CD8-positive, alpha-beta memory T cell (primary cell): ENCODE data around the gene CDH15. TPM values are rescaled to one million over a fixed set of nuclear protein-coding genes. Genes with fewer than 3 reads are reported as not detected.

ENCODE experiments used
- CTCF ChIA-PET: fragments of 350-600 bp; sonication (Branson Sonifier 250); formaldehyde crosslinking; loops from one replicate; lab custom pipeline; 2021; ENCODE audit warnings: antibody characterized with exemption; lab: Charles Lee
- POLR2A ChIA-PET: fragments of 350-600 bp; sonication (Branson Sonifier 250); formaldehyde crosslinking; loops from one replicate; lab custom pipeline; 2021; ENCODE audit warnings: antibody characterized with exemption; lab: Charles Lee
- DNase-seq, 5 donors: peaks; one replicate each; pipeline versions ENCODE4 v3.0.0 to v3.0.0-alpha.2; 2020 to 2022; ENCODE audit warnings: mixed read lengths in 1 of 5
- H3K27ac ChIP-seq: one replicate; pipeline ENCODE4 v1.7.0; 2013; ENCODE audit warnings: low read depth, mild to moderate bottlenecking, low read length, moderate library complexity
- H3K27me3 ChIP-seq: 2 replicates; pipeline ENCODE4 v1.7.0; 2013; ENCODE audit warnings: low read length, mild to moderate bottlenecking; ENCODE audit not compliant: insufficient read depth, poor library complexity, severe bottlenecking
- H3K36me3 ChIP-seq: 2 replicates; pipeline ENCODE4 v1.7.0; 2013; ENCODE audit warnings: mild to moderate bottlenecking, low read length, moderate library complexity; ENCODE audit not compliant: insufficient read depth
- H3K4me1 ChIP-seq: 2 replicates; pipeline ENCODE4 v1.7.0; 2013; ENCODE audit warnings: mild to moderate bottlenecking, low read length, moderate library complexity; ENCODE audit not compliant: insufficient read depth
- H3K4me3 ChIP-seq: 2 replicates; pipeline ENCODE4 v1.7.0; 2013; ENCODE audit warnings: mild to moderate bottlenecking, low read length
- H3K9me3 ChIP-seq: 2 replicates; pipeline ENCODE4 v1.7.0; 2013; ENCODE audit warnings: mild to moderate bottlenecking, low read length
- H3K27ac Mint-ChIP-seq, 8 donors: one replicate each; pipeline ENCODE4 v1.8.0; 2020 to 2021; ENCODE audit warnings: mixed read lengths in 8 of 8, mild to moderate bottlenecking in 6 of 8, inconsistent platforms in 3 of 8, moderate library complexity in 3 of 8
- H3K27me3 Mint-ChIP-seq, 2 donors: one replicate each; pipeline ENCODE4 v1.8.0; 2020 to 2021; ENCODE audit warnings: mixed read lengths in 2 of 2, mild to moderate bottlenecking in 1 of 2, moderate library complexity in 1 of 2
- H3K36me3 Mint-ChIP-seq, 3 donors: one replicate each; pipeline ENCODE4 v1.8.0; 2020 to 2021; ENCODE audit warnings: mixed read lengths in 3 of 3, inconsistent platforms in 1 of 3, mild to moderate bottlenecking in 1 of 3
- H3K4me1 Mint-ChIP-seq, 3 donors: one replicate each; pipeline ENCODE4 v1.8.0; 2020 to 2021; ENCODE audit warnings: mixed read lengths in 3 of 3, inconsistent platforms in 1 of 3, mild to moderate bottlenecking in 1 of 3
- H3K4me3 Mint-ChIP-seq, 7 donors: one replicate each; pipeline ENCODE4 v1.8.0; 2020 to 2021; ENCODE audit warnings: mixed read lengths in 7 of 7, mild to moderate bottlenecking in 6 of 7, moderate library complexity in 4 of 7, inconsistent platforms in 2 of 7
- H3K9me3 Mint-ChIP-seq, 5 donors: one replicate each; pipeline ENCODE4 v1.8.0; 2020 to 2022; ENCODE audit warnings: mixed read lengths in 5 of 5, mild to moderate bottlenecking in 3 of 5, moderate library complexity in 2 of 5, inconsistent platforms in 1 of 5
- polyA plus RNA-seq: library from polyadenylated mRNA; unstranded; fragments of 300-500 nt; fragmentation: Illumina TruSeq; gene quantifications from one replicate; pipeline ENCODE4 v1.2.3, GENCODE V29; 2021
- total RNA-seq, 2 experiments: library from RNA; stranded (reverse); gene quantifications; one replicate each; pipeline ENCODE4 v1.2.3, GENCODE V29; 2021

CDH15 gene, protein sequence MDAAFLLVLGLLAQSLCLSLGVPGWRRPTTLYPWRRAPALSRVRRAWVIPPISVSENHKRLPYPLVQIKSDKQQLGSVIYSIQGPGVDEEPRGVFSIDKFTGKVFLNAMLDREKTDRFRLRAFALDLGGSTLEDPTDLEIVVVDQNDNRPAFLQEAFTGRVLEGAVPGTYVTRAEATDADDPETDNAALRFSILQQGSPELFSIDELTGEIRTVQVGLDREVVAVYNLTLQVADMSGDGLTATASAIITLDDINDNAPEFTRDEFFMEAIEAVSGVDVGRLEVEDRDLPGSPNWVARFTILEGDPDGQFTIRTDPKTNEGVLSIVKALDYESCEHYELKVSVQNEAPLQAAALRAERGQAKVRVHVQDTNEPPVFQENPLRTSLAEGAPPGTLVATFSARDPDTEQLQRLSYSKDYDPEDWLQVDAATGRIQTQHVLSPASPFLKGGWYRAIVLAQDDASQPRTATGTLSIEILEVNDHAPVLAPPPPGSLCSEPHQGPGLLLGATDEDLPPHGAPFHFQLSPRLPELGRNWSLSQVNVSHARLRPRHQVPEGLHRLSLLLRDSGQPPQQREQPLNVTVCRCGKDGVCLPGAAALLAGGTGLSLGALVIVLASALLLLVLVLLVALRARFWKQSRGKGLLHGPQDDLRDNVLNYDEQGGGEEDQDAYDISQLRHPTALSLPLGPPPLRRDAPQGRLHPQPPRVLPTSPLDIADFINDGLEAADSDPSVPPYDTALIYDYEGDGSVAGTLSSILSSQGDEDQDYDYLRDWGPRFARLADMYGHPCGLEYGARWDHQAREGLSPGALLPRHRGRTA
- not detected for total RNA-seq
- polyA plus RNA-seq, result not detected

DNA sequence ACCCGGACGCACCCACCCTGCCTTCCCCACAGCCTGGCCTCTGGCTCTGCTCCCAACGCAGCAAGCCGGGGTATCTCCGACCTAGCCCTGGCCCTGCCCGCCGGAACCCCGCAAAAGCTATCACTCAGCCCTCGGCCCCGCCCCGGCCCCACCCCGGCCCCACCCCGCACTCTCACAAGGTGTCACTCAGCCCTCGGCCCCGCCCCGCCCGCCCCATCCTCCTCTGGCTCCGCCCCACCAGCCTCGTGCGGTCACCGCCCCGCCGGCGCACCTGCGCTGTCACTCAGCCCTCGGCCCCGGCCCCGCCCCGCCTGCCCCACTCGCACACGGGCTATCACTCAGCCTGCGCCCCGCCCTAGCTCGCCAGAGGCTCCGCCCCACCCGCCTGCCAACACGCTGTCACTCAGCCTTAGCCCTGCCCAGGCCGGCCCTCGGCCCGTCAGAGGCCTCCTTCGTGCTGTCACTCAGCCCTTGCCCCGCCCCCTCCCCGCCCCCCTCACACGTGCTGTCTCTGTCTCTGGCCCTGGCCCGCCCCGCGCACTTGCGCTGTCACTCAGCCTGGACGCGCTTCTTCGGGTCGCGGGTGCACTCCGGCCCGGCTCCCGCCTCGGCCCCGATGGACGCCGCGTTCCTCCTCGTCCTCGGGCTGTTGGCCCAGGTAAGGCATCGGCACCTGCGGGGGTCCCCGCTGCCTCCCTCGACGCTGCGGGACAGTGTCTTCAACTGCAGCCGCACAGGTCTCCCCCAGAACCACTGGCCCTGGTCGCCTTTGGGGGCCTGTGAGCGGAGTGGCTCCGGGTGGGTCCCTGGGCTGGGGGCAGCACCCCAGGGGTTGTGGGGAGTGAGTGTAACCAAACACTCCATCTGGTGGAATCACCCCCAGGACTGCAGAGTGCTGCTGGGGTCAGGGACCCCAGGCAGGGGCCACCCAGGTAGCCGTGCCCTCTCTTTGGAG, at the start of gene CDH15:
Gene CDH15, plus strand, starts transcription at position 533 of the 955 bp plus-strand sequence. Its CDS starts 84 bp downstream, at position 617.
- peak; percentile 87 to 94 (median 94) for DNase-seq
- Mint-ChIP-seq H3K4me1 (peaks cover 6 to 20% (median 8%) of the 10 kb centered on the region in 3 donors), H3K9me3 (no peaks in the 10 kb centered on the region), H3K4me3 (peak within 1 kb of the TSS; percentile 69 to 86 (median 76)), H3K36me3 (no peaks in the 10 kb centered on the region), H3K27me3 (peaks cover 0 to 4% of the 10 kb centered on the region in 2 donors), H3K27ac (peak within 1 kb of the TSS in 5 of 8 donors; percentile 19 to 54 (median 33))
- H3K36me3 ChIP-seq, result no peaks in the 10 kb centered on the region
- peaks cover 25% of the 10 kb centered on the region for H3K4me1 ChIP-seq
- H3K4me3 ChIP-seq, result peak within 1 kb of the TSS; percentile 50
- no peaks in the 10 kb centered on the region for H3K27me3 ChIP-seq
- no peaks in the 10 kb centered on the region for H3K9me3 ChIP-seq
- POLR2A ChIA-PET, result interaction anchor here (1.2 kb wide), 2 partner anchors 9 to 314 kb away, joined by 3 to 6 read pairs; partner anchors contain the start of gene TRAPPC2L
- H3K27ac ChIP-seq, result no peak within 1 kb of the TSS
- CTCF ChIA-PET, result no interaction called here

DNA sequence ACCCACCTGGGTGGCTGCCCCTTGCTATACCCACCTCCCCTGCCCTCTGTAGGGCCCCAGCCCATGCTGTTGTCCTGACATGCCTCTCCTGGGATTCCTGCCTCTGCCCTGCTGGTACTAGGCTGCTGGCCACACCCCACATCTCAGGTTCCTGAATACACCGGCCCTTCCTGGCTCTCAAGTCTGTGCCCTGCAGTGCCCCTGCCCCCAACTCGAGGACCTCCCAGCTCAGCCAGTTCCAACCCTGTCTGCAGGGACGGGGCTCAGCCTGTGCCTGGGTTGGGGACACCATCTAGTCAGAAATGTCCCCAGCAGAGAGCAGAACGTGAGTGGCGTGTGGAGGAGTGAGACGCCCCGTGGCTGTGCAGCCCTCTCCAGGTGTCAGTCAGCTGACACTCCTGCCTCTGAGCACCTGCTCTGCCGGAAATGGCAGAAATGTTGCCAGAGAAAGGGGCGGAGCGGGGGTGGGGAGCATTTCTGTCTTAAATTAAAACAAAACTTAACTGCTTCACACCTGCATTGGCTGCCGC, 49.2 kb upstream of the CDH15 start:
- no peaks in the 10 kb centered on the region for H3K9me3 Mint-ChIP-seq
- H3K27ac Mint-ChIP-seq, result peak overlapping the region in 7 of 8 donors; percentile 43 to 86 (median 82)
- peaks cover 7 to 79% (median 16%) of the 10 kb centered on the region in 3 donors for H3K36me3 Mint-ChIP-seq
- H3K27me3 Mint-ChIP-seq, result no peaks in the 10 kb centered on the region
- Histone ChIP-seq H3K4me3 (peak overlapping the region; percentile 31), H3K36me3 (peaks cover 4% of the 10 kb centered on the region), H3K27ac (no peak overlapping the region), H3K9me3 (no peaks in the 10 kb centered on the region), H3K27me3 (no peaks in the 10 kb centered on the region), H3K4me1 (peaks cover 26% of the 10 kb centered on the region)
- peak overlapping the region in 2 of 7 donors; percentile 48 to 82 for H3K4me3 Mint-ChIP-seq
- H3K4me1 Mint-ChIP-seq, result peaks cover 12 to 18% (median 16%) of the 10 kb centered on the region in 3 donors
- DNase-seq, result peak; percentile 26 to 83 (median 59)
- POLR2A ChIA-PET, result no interaction called here
- CTCF ChIA-PET, result no interaction called here

DNA sequence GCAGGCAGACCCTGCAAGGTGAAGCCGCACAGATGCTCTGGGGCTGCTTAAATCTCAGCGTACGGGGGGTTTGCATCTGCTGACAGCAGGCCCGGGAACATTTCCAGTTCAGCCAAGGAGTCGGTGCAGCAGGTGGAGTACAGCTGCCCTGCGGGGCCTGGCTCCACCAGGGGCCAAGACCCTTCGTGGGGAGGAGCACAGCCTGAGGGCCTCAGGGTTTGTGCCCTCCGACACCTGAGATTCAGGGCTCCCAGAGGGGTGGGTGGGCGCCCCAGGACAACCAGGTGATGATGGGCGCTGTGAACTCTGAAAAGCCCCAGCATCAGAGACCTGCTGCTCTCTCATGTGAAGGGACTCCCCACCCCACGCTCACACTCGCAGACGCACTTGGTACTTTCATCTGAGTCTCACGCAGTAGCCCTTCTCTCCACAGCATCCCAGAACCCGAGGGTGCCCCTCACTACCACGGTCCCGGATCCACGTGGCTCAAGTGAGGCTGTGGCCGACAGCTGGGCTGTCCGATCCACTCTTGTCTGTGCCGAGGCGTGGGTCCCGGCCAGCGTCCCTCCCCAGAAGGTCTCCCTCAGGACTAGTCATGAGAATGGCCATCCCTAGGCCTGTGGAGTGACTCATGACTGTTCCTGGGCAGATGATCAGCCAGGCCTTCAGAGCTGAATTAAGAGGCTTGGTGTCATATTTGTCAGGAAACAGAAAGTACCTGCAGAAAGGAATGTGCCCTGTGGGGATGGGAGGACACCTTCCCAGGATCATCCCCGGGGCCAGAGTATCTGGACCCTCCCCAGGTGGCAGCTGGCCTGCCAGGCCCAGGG, 48.3 kb upstream of the CDH15 start:
- POLR2A ChIA-PET, result no interaction called here
- H3K4me3 ChIP-seq, result peak overlapping the region; percentile 31
- H3K36me3 ChIP-seq, result no peaks in the 10 kb centered on the region
- no peaks in the 10 kb centered on the region for H3K27me3 ChIP-seq
- peaks cover 12 to 17% (median 16%) of the 10 kb centered on the region in 3 donors for H3K4me1 Mint-ChIP-seq
- no peak overlapping the region for H3K27ac ChIP-seq
- no peaks in the 10 kb centered on the region for H3K9me3 Mint-ChIP-seq
- peak overlapping the region in 5 of 8 donors; percentile 37 to 86 (median 85) for H3K27ac Mint-ChIP-seq
- no peaks in the 10 kb centered on the region for H3K27me3 Mint-ChIP-seq
- CTCF ChIA-PET, result no interaction called here
- no peak for DNase-seq
- peak overlapping the region in 1 of 7 donors; percentile 48 for H3K4me3 Mint-ChIP-seq
- H3K9me3 ChIP-seq, result no peaks in the 10 kb centered on the region
- H3K4me1 ChIP-seq, result peaks cover 26% of the 10 kb centered on the region
- peaks cover 7 to 74% (median 14%) of the 10 kb centered on the region in 3 donors for H3K36me3 Mint-ChIP-seq

DNA sequence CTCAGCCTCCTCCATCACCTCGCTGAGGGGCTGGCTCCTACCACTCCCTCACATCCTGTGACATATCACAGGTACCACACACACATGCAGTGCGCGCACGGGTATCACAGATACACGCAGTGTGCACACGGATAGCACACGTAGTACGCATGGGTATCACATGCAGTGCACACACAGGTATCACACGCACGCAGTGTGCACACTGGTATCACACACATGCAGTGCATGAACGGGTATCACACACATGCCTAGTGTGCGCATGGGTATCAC, 47.8 kb upstream of the CDH15 start:
- no peaks in the 10 kb centered on the region for H3K9me3 ChIP-seq
- Mint-ChIP-seq H3K9me3 (no peaks in the 10 kb centered on the region), H3K4me1 (peaks cover 14 to 17% (median 14%) of the 10 kb centered on the region in 3 donors), H3K36me3 (peaks cover 7 to 72% (median 12%) of the 10 kb centered on the region in 3 donors), H3K27me3 (no peaks in the 10 kb centered on the region), H3K27ac (peak overlapping the region in 4 of 8 donors; percentile 43 to 64 (median 55)), H3K4me3 (no peak overlapping the region)
- H3K36me3 ChIP-seq, result no peaks in the 10 kb centered on the region
- no peak for DNase-seq
- ChIA-PET POLR2A (no interaction called here), CTCF (no interaction called here)
- no peak overlapping the region for H3K27ac ChIP-seq
- H3K4me1 ChIP-seq, result peaks cover 26% of the 10 kb centered on the region
- no peak overlapping the region for H3K4me3 ChIP-seq
- no peaks in the 10 kb centered on the region for H3K27me3 ChIP-seq

DNA sequence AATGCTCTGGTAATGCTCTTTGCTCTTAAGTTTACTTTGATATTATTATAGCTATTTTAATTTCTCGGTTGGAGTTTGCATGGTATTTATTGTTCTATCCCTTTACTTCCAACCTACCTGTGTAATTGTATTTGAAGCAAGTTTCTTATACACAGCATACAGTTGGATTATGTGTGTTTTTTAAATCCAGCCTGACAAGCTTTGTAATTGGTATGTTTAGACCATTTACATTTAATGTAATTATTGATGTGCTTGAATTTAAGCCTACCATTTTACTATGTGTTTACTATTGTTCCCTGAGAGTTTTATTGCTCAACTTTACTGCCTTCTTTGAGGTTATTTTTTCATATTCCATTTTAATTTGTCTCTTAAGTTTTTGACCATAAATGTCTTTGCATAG, 42.2 kb upstream of the CDH15 start:
- Histone ChIP-seq H3K27me3 (no peaks in the 10 kb centered on the region), H3K4me3 (no peak overlapping the region), H3K27ac (no peak overlapping the region), H3K4me1 (no peaks in the 10 kb centered on the region), H3K9me3 (no peaks in the 10 kb centered on the region), H3K36me3 (peaks cover 8% of the 10 kb centered on the region)
- no peak for DNase-seq
- CTCF ChIA-PET, result no interaction called here
- no peaks in the 10 kb centered on the region for H3K27me3 Mint-ChIP-seq
- H3K9me3 Mint-ChIP-seq, result no peaks in the 10 kb centered on the region
- H3K36me3 Mint-ChIP-seq, result peaks cover 7 to 67% (median 24%) of the 10 kb centered on the region in 3 donors
- H3K4me3 Mint-ChIP-seq, result no peak overlapping the region
- POLR2A ChIA-PET, result no interaction called here
- no peak overlapping the region for H3K27ac Mint-ChIP-seq
- peaks cover 4 to 26% (median 18%) of the 10 kb centered on the region in 3 donors for H3K4me1 Mint-ChIP-seq

DNA sequence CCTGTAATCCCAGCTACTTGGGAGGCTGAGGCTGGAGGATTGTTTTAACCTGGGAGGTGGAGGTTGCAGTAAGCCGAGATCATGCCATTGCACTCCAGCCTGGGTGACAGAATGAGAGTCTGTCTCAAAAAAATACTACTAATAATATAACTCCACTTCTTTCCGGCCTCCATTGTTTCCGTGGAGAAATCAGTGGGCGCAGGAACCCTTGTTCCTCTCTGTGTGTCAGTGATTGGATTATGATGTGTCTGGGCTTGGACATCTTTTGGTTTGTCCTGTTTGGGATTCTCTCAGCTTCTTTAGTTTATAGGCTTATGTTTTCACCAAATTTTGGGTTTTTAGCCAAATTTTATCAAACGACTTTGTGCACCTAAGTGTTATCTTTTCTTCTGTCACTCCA, 41.1 kb upstream of the CDH15 start:
- Mint-ChIP-seq H3K4me1 (peaks cover 6 to 26% (median 13%) of the 10 kb centered on the region in 3 donors), H3K36me3 (peaks cover 11 to 69% (median 25%) of the 10 kb centered on the region in 3 donors), H3K4me3 (no peak overlapping the region), H3K9me3 (no peaks in the 10 kb centered on the region), H3K27ac (no peak overlapping the region), H3K27me3 (no peaks in the 10 kb centered on the region)
- H3K27me3 ChIP-seq, result no peaks in the 10 kb centered on the region
- DNase-seq, result no peak
- H3K36me3 ChIP-seq, result peaks cover 8% of the 10 kb centered on the region
- no peaks in the 10 kb centered on the region for H3K4me1 ChIP-seq
- no peak overlapping the region for H3K27ac ChIP-seq
- no peak overlapping the region for H3K4me3 ChIP-seq
- no peaks in the 10 kb centered on the region for H3K9me3 ChIP-seq
- ChIA-PET POLR2A (no interaction called here), CTCF (no interaction called here)

DNA sequence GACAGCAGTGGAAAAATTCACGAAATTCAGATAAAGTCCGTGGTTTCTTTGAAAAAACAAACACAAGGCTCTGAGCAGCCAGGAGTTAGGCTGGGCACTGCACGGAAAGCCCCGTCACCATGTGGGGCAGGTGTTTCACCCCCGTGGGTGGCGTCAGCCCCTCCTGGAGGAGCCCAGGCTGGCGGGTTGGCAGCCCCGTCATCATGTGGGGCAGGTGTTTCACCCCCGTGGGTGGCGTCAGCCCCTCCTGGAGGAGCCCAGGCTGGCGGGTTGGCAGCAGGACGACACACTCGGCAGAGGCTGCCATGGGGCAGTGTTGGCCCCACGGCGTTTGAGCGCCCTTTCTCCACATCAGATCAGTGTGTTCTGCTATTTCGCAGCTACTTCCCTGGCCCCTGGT, 39.8 kb upstream of the CDH15 start:
- peaks cover 7 to 21% (median 13%) of the 10 kb centered on the region in 3 donors for H3K4me1 Mint-ChIP-seq

More for the DNA sequence above, 39.8 kb upstream of the CDH15 start:
- no peak overlapping the region for H3K4me3 Mint-ChIP-seq
- H3K9me3 ChIP-seq, result no peaks in the 10 kb centered on the region
- peaks cover 4 to 66% (median 20%) of the 10 kb centered on the region in 3 donors for H3K36me3 Mint-ChIP-seq
- H3K9me3 Mint-ChIP-seq, result no peaks in the 10 kb centered on the region
- no peak for DNase-seq
- POLR2A ChIA-PET, result no interaction called here
- no peak overlapping the region for H3K27ac ChIP-seq
- peak overlapping the region in 3 of 8 donors; percentile 17 to 75 (median 35) for H3K27ac Mint-ChIP-seq
- H3K4me3 ChIP-seq, result no peak overlapping the region
- CTCF ChIA-PET, result no interaction called here
- no peaks in the 10 kb centered on the region for H3K4me1 ChIP-seq
- H3K27me3 Mint-ChIP-seq, result no peaks in the 10 kb centered on the region
- peaks cover 12% of the 10 kb centered on the region for H3K36me3 ChIP-seq
- no peaks in the 10 kb centered on the region for H3K27me3 ChIP-seq
